Gastrocnemius medialis (tissue), 4 donors: Measurements from ENCODE around the gene ZNF501. TPM values are rescaled to one million over a fixed set of nuclear protein-coding genes. Genes with fewer than 3 reads are reported as not detected.

ENCODE experiments used
- ATAC-seq, 2 donors: fragments of 150-250 bp; one replicate each; pipeline ENCODE4 v1.9.1; 2016
- DNase-seq, 2 donors: peaks; one replicate each; pipeline ENCODE4 v3.0.0-alpha.2; 2019
- H3K27ac ChIP-seq, 4 donors: fragments of 200-600 bp; sonication (generic); 1 replicate in 1 of 4; 2 replicates in 3 of 4; pipeline ENCODE4 v1.5.1; 2016 to 2018; ENCODE audit warnings: mild to moderate bottlenecking in 2 of 4, moderate library complexity in 1 of 4
- H3K27me3 ChIP-seq, 3 donors: fragments of 200-600 bp; sonication (generic) in 2 of 3; 1 replicate in 1 of 3; 2 replicates in 2 of 3; pipeline versions ENCODE4 v1.5.1 to v1.6.0; 2016 to 2019; ENCODE audit warnings: mild to moderate bottlenecking in 1 of 3, moderate library complexity in 1 of 3
- H3K36me3 ChIP-seq, 2 donors: fragments of 200-600 bp; sonication (generic) in 1 of 2; one replicate each; pipeline ENCODE4 v1.5.1; 2017 to 2018
- H3K4me1 ChIP-seq, 2 donors: fragments of 200-600 bp; sonication (generic) in 1 of 2; one replicate each; pipeline ENCODE4 v1.5.1; 2016 to 2017; ENCODE audit warnings: mild to moderate bottlenecking in 2 of 2
- H3K4me3 ChIP-seq, 4 donors: fragments of 200-600 bp; sonication (generic) in 3 of 4; 1 replicate in 1 of 4; 2 replicates in 3 of 4; pipeline ENCODE4 v1.5.1; 2016 to 2019; ENCODE audit warnings: mild to moderate bottlenecking in 2 of 4
- H3K9me3 ChIP-seq, 3 donors: fragments of 200-600 bp; sonication (generic) in 2 of 3; 1 replicate in 1 of 3; 2 replicates in 2 of 3; pipeline ENCODE4 v1.5.1; 2016 to 2019
- POLR2A ChIP-seq, 2 donors: fragments of 450-650 bp; IDR thresholded peaks; one replicate each; pipeline ENCODE4 v1.6.1; 2017; ENCODE audit warnings: antibody characterized with exemption in 2 of 2, mild to moderate bottlenecking in 2 of 2, moderate library complexity in 2 of 2
- in situ Hi-C, 4 donors: fragments of 200-750 bp; cut with MboI; loops; one replicate each; pipeline versions ENCODE4 v1.15.0 to v1.8.0; 2017; ENCODE audit warnings: low sequenced_read_pairs in 4 of 4
- intact Hi-C: fragments of 100-400 bp; cut with DNase I; formaldehyde crosslinking; loops from one replicate; pipeline ENCODE4 v1.15.1; 2023; ENCODE audit warnings: low total_unique reads
- total RNA-seq, 4 donors: library from RNA; depleted of rRNA; stranded (reverse); fragments of >200 nt; gene quantifications; one replicate each; pipeline versions ENCODE4 v1.1.0 to v1.2.3, GENCODE V29; 2016
- TF ChIP-seq, protein P1 (sequence below), 5 experiments: fragments of 450-650 bp in 3 of 5; fragments of 200-600 bp in 2 of 5; sonication (generic) in 2 of 5; IDR thresholded peaks in 4 of 5; conservative IDR thresholded peaks in 1 of 5; 1 replicate in 4 of 5; 2 replicates in 1 of 5; pipeline ENCODE4 v1.5.1; 2016 to 2019; ENCODE audit warnings: antibody characterized with exemption in 5 of 5, mild to moderate bottlenecking in 3 of 5, moderate library complexity in 3 of 5

Gene ZNF501
- total RNA-seq, 4 donors from 2014 or later, result 0.92 to 4.7 (median 1.4) TPM

- ATAC-seq (no peak), DNase-seq (no peak)
- peaks cover 0 to 12% of the 10 kb centered on the region in 2 donors for H3K36me3 ChIP-seq
- H3K27me3 ChIP-seq, result no peaks in the 10 kb centered on the region
- intact Hi-C loops, result loop anchor here (5.0 kb wide), 1 partner anchor 425 kb away; the partner anchor contains the start of gene TCAIM
- TF ChIP-seq, protein P1, sequence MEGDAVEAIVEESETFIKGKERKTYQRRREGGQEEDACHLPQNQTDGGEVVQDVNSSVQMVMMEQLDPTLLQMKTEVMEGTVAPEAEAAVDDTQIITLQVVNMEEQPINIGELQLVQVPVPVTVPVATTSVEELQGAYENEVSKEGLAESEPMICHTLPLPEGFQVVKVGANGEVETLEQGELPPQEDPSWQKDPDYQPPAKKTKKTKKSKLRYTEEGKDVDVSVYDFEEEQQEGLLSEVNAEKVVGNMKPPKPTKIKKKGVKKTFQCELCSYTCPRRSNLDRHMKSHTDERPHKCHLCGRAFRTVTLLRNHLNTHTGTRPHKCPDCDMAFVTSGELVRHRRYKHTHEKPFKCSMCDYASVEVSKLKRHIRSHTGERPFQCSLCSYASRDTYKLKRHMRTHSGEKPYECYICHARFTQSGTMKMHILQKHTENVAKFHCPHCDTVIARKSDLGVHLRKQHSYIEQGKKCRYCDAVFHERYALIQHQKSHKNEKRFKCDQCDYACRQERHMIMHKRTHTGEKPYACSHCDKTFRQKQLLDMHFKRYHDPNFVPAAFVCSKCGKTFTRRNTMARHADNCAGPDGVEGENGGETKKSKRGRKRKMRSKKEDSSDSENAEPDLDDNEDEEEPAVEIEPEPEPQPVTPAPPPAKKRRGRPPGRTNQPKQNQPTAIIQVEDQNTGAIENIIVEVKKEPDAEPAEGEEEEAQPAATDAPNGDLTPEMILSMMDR (IDR thresholded peaks at IDR 0.05 in 4 of 5, conservative IDR thresholded peaks at IDR 0.05 in 1 of 5), result no peak
- no peak for TF ChIP-seq POLR2A (IDR thresholded peaks at IDR 0.05)
- peaks cover 11 to 12% of the 10 kb centered on the region in 2 donors for H3K4me1 ChIP-seq
- peak overlapping the region in 2 of 4 donors; percentile 60 to 100 for H3K4me3 ChIP-seq
- no peak overlapping the region for H3K27ac ChIP-seq
- in situ Hi-C loops, result loop anchor here in 1 of 4 donors (10.0 kb wide), 1 partner anchor 212 kb away; the partner anchor contains the start of genes EXOSC7 and ZDHHC3
- H3K9me3 ChIP-seq, result peaks cover 0 to 6% (median 0%) of the 10 kb centered on the region in 3 donors
These were observed 33.3 kb downstream of the ZNF501 start for GRCh38 chr3:44762690-44763089.

- H3K9me3 ChIP-seq, result no peaks in the 10 kb centered on the region
- no peaks in the 10 kb centered on the region for H3K27me3 ChIP-seq
- no peak for ATAC-seq
- no peak for TF ChIP-seq POLR2A (IDR thresholded peaks at IDR 0.05)
- TF ChIP-seq, protein P1 (IDR thresholded peaks at IDR 0.05 in 4 of 5, conservative IDR thresholded peaks at IDR 0.05 in 1 of 5), result no peak
- no peak overlapping the region for H3K27ac ChIP-seq
- H3K4me1 ChIP-seq, result peaks cover 11 to 12% of the 10 kb centered on the region in 2 donors
- H3K36me3 ChIP-seq, result peaks cover 0 to 3% of the 10 kb centered on the region in 2 donors
- no peak overlapping the region for H3K4me3 ChIP-seq
- no peak for DNase-seq
- in situ Hi-C loops, result loop anchor here in 1 of 4 donors (10.0 kb wide), 1 partner anchor 211 kb away; the partner anchor contains the start of genes EXOSC7 and ZDHHC3
- intact Hi-C loops, result loop anchor here (5.0 kb wide), 1 partner anchor 427 kb away; the partner anchor contains the start of gene TCAIM
These were observed 34.8 kb downstream of the ZNF501 start for GRCh38 chr3:44764248-44764647.

DNA sequence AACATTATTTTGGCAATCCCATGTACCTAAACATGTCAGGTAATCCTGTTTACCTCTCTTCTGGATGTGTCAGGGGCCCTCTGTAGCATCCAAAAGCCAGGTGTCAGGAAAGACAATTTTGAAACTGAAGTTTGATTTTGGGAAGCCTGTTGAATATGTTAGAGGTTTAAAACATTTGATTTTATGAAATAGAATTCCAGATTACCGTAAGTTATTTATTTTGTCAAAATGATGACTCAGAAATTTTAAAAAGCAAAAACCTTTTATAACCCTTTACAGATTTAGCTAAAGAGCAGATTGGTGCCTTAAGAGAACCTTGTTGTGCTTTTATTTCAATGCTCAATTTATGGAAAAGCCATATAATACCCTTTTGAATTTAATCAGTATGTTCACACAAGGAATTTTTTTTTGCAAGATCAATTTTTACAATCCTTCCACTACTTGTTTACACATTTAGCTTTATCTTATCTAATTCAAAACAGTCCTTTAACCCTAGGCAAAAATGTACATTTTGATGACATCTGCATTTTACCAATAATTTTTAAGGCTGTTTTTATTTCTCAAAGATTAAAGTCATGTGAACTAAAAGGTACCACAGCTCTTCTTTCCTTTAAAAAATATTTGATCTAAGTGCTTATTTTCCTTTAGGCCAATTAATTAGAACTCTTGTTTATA, 42.1 kb downstream of the ZNF501 start:
- in situ Hi-C loops, result no loop called here
- ATAC-seq, result no peak
- TF ChIP-seq POLR2A (IDR thresholded peaks at IDR 0.05), result no peak
- TF ChIP-seq, protein P1 (IDR thresholded peaks at IDR 0.05 in 4 of 5, conservative IDR thresholded peaks at IDR 0.05 in 1 of 5), result no peak

GRCh38 chr3:44772099-44772442, 42.6 kb downstream of the ZNF501 start:
- Histone ChIP-seq H3K9me3 (peaks cover 0 to 13% (median 2%) of the 10 kb centered on the region in 3 donors), H3K4me1 (no peaks in the 10 kb centered on the region), H3K27ac (no peak overlapping the region), H3K4me3 (no peak overlapping the region), H3K27me3 (no peaks in the 10 kb centered on the region), H3K36me3 (no peaks in the 10 kb centered on the region)
- TF ChIP-seq, protein P1 (IDR thresholded peaks at IDR 0.05 in 4 of 5, conservative IDR thresholded peaks at IDR 0.05 in 1 of 5), result no peak
- no peak for TF ChIP-seq POLR2A (IDR thresholded peaks at IDR 0.05)
- in situ Hi-C loops, result no loop called here
- intact Hi-C loops, result no loop called here
- ATAC-seq (no peak), DNase-seq (no peak)

More for the DNA sequence above, 42.1 kb downstream of the ZNF501 start:
- intact Hi-C loops, result no loop called here
- peaks cover 0 to 13% (median 2%) of the 10 kb centered on the region in 3 donors for H3K9me3 ChIP-seq
- no peak for DNase-seq
- no peaks in the 10 kb centered on the region for H3K36me3 ChIP-seq
- no peaks in the 10 kb centered on the region for H3K27me3 ChIP-seq
- no peak overlapping the region for H3K27ac ChIP-seq
- H3K4me1 ChIP-seq, result no peaks in the 10 kb centered on the region
- H3K4me3 ChIP-seq, result no peak overlapping the region
